GM20000 (cell line): Measurements from ENCODE around the gene MOCS3.
A peak's percentile ranks its signal among the peaks of the same experiment; 100 is the strongest.
"Not testable (repeated sequence)": the region's sequence is repeated elsewhere in the genome, so short reads cannot be mapped to it uniquely, and the experiment has no call there.

Experiments
- DNase-seq: peaks from one replicate; pipeline ENCODE4 v3.0.0; 2012; ENCODE audit warnings: low spot score
- TF ChIP-seq, protein P1 (sequence below): IDR thresholded peaks from 2 replicates; pipeline ENCODE4 v1.5.1; 2012; ENCODE audit warnings: mild to moderate bottlenecking, control low read depth; ENCODE audit errors: extremely low read depth, missing control alignments

The MOCS3 gene

DNA sequence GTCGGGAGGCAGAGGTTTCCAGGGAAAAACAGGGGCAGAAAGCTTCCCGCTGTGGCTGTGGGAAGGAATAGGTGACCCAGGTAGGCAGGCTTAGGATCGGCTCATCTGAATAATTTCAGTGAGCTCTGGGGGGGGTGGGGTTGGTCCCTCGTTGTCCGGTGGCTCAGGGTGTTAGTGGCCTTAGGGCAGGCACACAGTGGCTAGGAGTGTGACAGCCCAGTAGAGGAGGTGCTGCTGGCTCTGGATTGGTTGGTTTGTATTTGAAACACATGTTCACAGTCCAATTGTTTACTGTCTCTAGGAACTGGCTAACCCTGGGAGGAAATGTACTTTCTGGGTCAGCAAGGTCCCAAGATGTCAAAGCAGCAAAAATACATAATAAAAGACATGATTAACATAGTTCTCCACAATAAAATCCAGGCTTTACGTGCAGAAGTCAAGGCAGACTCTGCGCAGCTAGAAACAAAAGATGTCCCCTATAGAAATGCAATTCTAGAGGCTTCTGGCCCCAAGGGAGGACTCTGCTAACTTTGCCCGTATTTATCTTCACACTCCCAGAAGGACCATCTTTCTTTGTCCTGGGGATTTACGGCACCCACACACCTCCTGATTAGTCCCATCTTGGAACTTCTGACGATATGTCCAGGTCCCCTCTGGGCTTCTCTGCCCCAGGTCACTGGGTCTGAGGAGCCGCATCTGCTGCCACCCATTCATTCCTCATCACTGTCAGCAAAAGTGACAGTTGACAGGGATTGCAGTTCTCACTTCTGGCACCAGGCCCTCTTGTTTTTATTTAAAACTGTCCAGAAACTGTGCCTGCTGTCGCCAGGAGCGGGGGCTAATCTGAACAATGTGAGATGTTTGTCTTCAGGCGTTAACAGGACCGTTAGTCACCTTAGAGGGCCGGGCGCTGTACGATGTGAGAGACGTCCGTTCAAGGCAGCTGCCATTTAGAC lies 18.7 kb downstream of the MOCS3 start:
- TF ChIP-seq, protein P1, sequence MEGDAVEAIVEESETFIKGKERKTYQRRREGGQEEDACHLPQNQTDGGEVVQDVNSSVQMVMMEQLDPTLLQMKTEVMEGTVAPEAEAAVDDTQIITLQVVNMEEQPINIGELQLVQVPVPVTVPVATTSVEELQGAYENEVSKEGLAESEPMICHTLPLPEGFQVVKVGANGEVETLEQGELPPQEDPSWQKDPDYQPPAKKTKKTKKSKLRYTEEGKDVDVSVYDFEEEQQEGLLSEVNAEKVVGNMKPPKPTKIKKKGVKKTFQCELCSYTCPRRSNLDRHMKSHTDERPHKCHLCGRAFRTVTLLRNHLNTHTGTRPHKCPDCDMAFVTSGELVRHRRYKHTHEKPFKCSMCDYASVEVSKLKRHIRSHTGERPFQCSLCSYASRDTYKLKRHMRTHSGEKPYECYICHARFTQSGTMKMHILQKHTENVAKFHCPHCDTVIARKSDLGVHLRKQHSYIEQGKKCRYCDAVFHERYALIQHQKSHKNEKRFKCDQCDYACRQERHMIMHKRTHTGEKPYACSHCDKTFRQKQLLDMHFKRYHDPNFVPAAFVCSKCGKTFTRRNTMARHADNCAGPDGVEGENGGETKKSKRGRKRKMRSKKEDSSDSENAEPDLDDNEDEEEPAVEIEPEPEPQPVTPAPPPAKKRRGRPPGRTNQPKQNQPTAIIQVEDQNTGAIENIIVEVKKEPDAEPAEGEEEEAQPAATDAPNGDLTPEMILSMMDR = no peak

DNA sequence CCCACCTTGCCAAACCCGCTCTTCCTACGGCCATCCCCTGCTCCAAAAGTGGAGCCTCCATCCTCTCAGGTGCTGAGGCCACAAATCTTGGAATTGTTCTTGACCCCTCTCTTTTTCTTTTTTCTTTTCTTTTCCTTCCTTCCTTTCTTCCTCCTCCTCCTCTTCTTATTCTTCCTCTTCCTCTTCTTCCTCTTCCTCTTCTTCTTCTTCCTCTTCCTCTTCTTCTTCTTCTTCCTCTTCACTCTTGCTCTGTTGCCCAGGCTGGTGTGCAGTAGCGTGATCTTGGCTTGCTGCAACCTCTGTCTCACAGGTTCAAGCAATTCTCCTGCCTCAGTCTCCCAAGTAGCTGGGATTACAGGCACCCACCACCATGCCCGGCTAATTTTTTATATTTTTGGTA lies 19.9 kb downstream of the MOCS3 start:
- DNase-seq = not testable (repeated sequence)

More for the DNA sequence above, 18.7 kb downstream of the MOCS3 start:
- no peak for DNase-seq

DNA sequence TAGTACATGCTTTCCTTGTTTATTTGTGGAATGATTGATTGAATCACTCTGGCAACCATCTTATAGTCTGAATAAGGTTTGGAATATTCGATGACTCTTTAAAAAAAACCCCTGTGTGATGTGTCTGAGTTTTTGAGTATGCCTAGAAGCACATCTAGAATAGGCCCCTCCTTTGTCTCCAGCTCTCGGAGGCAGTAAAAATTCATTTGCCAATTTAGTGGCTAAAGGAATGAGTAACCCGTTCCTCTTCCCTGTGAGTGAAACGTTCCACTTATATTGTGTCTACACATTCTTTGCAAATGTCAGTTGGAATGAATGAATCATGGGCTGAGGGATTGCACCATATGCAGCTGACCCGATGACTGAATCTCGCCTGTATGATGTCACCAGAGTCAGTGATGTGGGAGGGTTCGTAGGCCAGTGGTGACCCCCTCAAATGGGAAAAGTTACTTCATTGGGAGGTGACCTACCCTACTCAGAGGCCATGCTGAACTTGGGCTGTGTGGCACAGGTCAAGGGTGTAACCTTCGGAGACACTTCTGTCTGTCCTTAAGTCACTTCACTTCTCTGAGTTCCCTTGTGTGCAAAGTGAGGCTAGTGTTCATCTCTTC lies 21.6 kb downstream of the MOCS3 start:
- DNase-seq = no peak
- TF ChIP-seq, protein P1 = no peak

DNA sequence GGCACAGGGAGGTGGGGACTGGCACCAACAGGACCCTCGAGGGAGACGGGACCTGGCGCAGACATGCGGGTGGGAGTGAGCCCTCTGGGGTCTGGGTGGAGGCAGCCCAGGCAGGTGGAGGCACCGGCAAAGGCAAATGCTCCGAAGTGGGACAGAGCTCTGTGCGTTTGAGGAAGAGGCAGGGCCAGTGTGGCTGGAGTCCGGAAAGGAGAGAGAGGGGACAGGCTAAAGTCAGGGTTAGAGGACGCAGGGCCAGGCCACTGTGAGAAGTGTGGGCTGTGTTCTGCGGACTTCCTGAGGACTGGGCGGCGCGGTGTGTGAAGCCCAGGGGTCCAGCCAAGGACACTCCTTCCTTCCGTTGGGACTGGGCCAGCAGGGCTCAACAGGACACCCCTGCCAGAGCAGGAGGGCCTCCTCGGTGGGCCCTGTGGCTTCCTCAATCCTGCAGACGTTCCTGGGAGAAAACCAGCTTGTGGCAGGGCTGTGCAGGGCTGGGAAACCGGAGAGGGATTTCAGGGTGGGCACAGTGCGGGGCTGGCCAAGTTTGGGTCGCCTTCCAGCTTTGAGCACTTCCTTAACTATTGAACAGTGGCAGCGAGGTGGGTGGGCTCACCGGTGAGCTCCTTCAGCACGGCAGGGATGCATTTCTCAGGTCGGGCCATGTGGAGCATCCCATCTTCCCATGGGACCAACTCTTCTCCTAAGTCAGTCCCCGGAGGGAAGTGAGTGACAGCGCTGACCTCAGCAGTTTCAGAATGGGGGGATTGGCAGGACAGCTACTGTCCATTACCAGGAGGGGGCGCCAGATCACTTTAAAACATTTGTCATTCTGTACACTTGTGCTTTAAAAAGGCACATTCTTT lies 22.5 kb downstream of the MOCS3 start:
- TF ChIP-seq, protein P1 = peak; percentile 82
- peak; percentile 67 for DNase-seq

DNA sequence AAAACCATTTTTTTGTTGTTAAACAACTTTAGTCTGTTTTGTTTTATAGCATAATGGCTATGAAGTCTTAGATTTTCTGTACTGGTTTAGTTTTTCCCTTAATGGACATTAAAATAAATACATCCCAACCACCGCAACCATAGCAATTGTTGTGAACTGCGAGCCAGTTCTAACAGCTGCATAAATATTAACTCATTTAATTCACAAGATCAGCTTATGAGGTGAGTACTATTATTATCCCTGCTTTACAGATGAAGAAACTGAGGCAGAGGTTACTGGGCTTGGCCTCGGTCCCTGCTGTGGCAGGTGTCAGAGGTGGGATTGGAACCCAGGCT lies 23.1 kb downstream of the MOCS3 start:
- DNase-seq = no peak
- TF ChIP-seq, protein P1 = no peak

DNA sequence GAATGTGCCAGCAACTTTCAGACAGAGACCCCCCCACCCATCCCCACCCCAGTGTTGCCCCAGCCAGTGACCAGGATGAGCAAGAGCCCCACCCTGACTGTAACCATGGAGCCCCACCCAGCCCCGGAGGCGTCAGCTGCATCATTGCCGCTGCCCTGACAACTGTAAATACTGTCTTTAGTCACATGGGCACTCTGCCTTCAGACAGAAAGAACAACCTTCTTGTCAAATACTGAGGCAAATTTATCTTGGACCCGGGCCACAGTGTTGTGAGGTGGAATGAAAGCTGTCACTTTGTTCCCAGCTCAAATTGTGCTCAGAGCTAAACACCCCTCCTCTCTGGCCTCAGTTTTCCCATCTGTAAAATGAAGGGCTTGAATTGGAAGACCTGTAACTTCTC lies 23.7 kb downstream of the MOCS3 start:
- TF ChIP-seq, protein P1 = no peak
- DNase-seq = no peak

DNA sequence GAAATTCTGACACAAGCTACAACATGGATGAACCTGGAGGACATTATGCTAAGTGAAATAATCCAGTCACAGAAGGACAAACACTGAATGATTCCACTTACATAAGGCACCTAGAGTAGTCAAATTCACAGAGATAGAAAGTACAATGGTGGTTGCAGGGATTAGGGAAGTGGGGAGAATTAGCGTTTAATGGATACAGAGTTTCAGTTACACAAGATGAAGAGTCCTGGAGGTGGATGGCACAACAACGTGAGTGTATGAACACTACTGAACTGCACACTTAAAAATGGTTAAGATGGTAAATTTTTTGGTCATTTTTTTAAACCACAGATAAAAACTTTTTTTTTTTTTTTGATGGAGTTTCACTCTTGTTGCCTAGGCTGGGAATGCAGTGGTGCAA lies 24.7 kb downstream of the MOCS3 start:
- no peak for DNase-seq
- TF ChIP-seq, protein P1 = no peak
